HG03342 (cell line): ENCODE measurements around the gene ARMS2.

Source experiments
- ATAC-seq: cut with Tn5 transposase; IDR thresholded peaks from one replicate; pipeline ENCODE4 v1.9.1; 2021; ENCODE audit warnings: mild to moderate bottlenecking, moderate library complexity; ENCODE audit not compliant: unreplicated experiment

ARMS2 gene

GRCh38 chr10:122492999-122493481 lies 38.6 kb downstream of the ARMS2 start:
- ATAC-seq, result no peak

GRCh38 chr10:122493761-122494160 lies 39.3 kb downstream of the ARMS2 start:
- no peak for ATAC-seq

GRCh38 chr10:122494173-122494820 lies 39.8 kb downstream of the ARMS2 start:
- ATAC-seq, result no peak

- no peak for ATAC-seq
These were observed 40.4 kb downstream of the ARMS2 start for GRCh38 chr10:122494833-122495232.

- no peak for ATAC-seq
These were observed 41.2 kb downstream of the ARMS2 start for GRCh38 chr10:122495406-122496340.

GRCh38 chr10:122497241-122497640 lies 42.8 kb downstream of the ARMS2 start:
- ATAC-seq, result no peak

GRCh38 chr10:122498521-122498920 lies 44.1 kb downstream of the ARMS2 start:
- ATAC-seq, result no peak

- ATAC-seq, result no peak
These were observed 44.6 kb downstream of the ARMS2 start for GRCh38 chr10:122499012-122499411.

GRCh38 chr10:122499491-122499941 lies 45.1 kb downstream of the ARMS2 start:
- ATAC-seq, result no peak

- no peak for ATAC-seq
These were observed 45.7 kb downstream of the ARMS2 start for GRCh38 chr10:122500194-122500593.

- ATAC-seq, result no peak
These were observed 46.3 kb downstream of the ARMS2 start for GRCh38 chr10:122500726-122501125.

- ATAC-seq, result no peak
These were observed 48.6 kb downstream of the ARMS2 start for GRCh38 chr10:122503012-122503411.

- ATAC-seq, result no peak
These were observed 49.6 kb downstream of the ARMS2 start for GRCh38 chr10:122503886-122504609.

GRCh38 chr10:122504610-122504950 lies 50.1 kb downstream of the ARMS2 start:
- no peak for ATAC-seq

GRCh38 chr10:122505011-122505410 lies 50.6 kb downstream of the ARMS2 start:
- no peak for ATAC-seq

- no peak for ATAC-seq
These were observed 51.6 kb downstream of the ARMS2 start for GRCh38 chr10:122505885-122506645.
